HCT116 (cell line): ENCODE results near the gene SLC6A11. TPM values are rescaled to one million over a fixed set of nuclear protein-coding genes. Genes with fewer than 3 reads are reported as not detected.

ENCODE experiments used
- ATAC-seq: fragments of 200-7000 bp; cut with Tn5 transposase; 2 replicates; pipeline ENCODE4 v1.9.1; 2020; ENCODE audit warnings: mild to moderate bottlenecking, moderate library complexity
- BruUV-seq: library from RNA; stranded (reverse); fragments of 400-500 nt; replicated peaks from 2 replicates; lab custom pipeline; 2021; lab: Mats Ljungman, UMichigan
- CTCF ChIA-PET: fragments of 300-600 bp; sonication (Branson Sonifier 250); formaldehyde crosslinking; loops from one replicate; lab custom pipeline; 2021; ENCODE audit warnings: antibody characterized with exemption; lab: Charles Lee
- POLR2A ChIA-PET: fragments of 300-600, 350-600 bp; sonication (Branson Sonifier 250); formaldehyde crosslinking; loops from one replicate; lab custom pipeline; 2021; ENCODE audit warnings: antibody characterized with exemption; lab: Charles Lee
- RAD21 ChIA-PET, 2 experiments: fragments of 300-600 bp; sonication (Branson Sonifier 250); formaldehyde crosslinking; loops; one replicate each; lab custom pipeline; 2023; ENCODE audit warnings: low total read pairs in 2 of 2; ENCODE audit not compliant: uncharacterized antibody in 2 of 2, unreplicated experiment in 2 of 2, low non-redundant PET in 1 of 2; lab: Charles Lee
- DNase-seq: peaks from one replicate; pipeline ENCODE4 v3.0.0-alpha.2; 2010; ENCODE audit warnings: low read depth, low spot score
- H2AFZ ChIP-seq: fragments of 200-600 bp; shearing (Covaris generic), sonication (generic); 2 replicates; pipeline ENCODE4 v1.6.1; 2017; ENCODE audit warnings: low read depth, mixed run types, mixed read lengths, antibody characterized with exemption, low read length; ENCODE audit not compliant: poor library complexity, severe bottlenecking
- H3K27ac ChIP-seq: 2 replicates; pipeline ENCODE4 v1.5.1; 2012; ENCODE audit warnings: low read depth, low read length
- H3K27me3 ChIP-seq: fragments of 200-600 bp; sonication (generic); 2 replicates; pipeline ENCODE4 v1.6.1; 2016; ENCODE audit warnings: mixed run types, low read length, mixed read lengths; ENCODE audit not compliant: insufficient read depth
- H3K36me3 ChIP-seq, 2 experiments: fragments of 200-500 bp in 1 of 2; fragments of 200-600 bp in 1 of 2; sonication (Bioruptor generic) in 1 of 2; sonication (generic) in 1 of 2; 2 replicates each; pipeline versions ENCODE4 v1.5.1 to v1.6.1; 2014 to 2016; ENCODE audit warnings: low read length in 2 of 2, inconsistent platforms in 1 of 2, mixed read lengths in 1 of 2, mixed run types in 1 of 2; ENCODE audit not compliant: insufficient read depth in 2 of 2, control insufficient read depth in 1 of 2
- H3K4me1 ChIP-seq, 2 experiments: fragments of 200-600 bp in 1 of 2; sonication (generic) in 1 of 2; 2 replicates each; pipeline versions ENCODE4 v1.5.1 to v1.6.1; 2012 to 2017; ENCODE audit warnings: low read length in 2 of 2, inconsistent platforms in 1 of 2, mild to moderate bottlenecking in 1 of 2, mixed read lengths in 1 of 2, mixed run types in 1 of 2, moderate library complexity in 1 of 2; ENCODE audit not compliant: insufficient read depth in 2 of 2, control insufficient read depth in 1 of 2
- H3K4me2 ChIP-seq: fragments of 200-600 bp; sonication (generic); 2 replicates; pipeline ENCODE4 v1.6.1; 2017; ENCODE audit warnings: mixed run types, low read length, mixed read lengths
- H3K4me3 ChIP-seq, 2 experiments: fragments of 200-600 bp in 1 of 2; sonication (generic) in 1 of 2; replicated peaks in 1 of 2; 2 replicates each; pipeline ENCODE4 v1.5.1; 2011 to 2016; ENCODE audit warnings: low read length in 2 of 2, control low read depth in 1 of 2, low read depth in 1 of 2, mild to moderate bottlenecking in 1 of 2, mixed read lengths in 1 of 2, mixed run types in 1 of 2
- H3K79me2 ChIP-seq: fragments of 200-600 bp; sonication (generic); 2 replicates; pipeline ENCODE4 v1.6.1; 2017; ENCODE audit warnings: mild to moderate bottlenecking, mixed run types, low read length, moderate library complexity, mixed read lengths; ENCODE audit not compliant: insufficient read depth
- H3K9ac ChIP-seq: fragments of 200-600 bp; sonication (generic); 2 replicates; pipeline ENCODE4 v1.6.1; 2016; ENCODE audit warnings: low read length, mixed read lengths
- H3K9me2 ChIP-seq: fragments of 200-600 bp; sonication (generic), shearing (Covaris generic); 2 replicates; pipeline ENCODE4 v1.6.1; 2017; ENCODE audit warnings: mixed run types, mild to moderate bottlenecking, moderate library complexity; ENCODE audit not compliant: insufficient read depth
- H3K9me3 ChIP-seq, 2 experiments: fragments of 200-500 bp in 1 of 2; fragments of 200-600 bp in 1 of 2; sonication (Bioruptor generic) in 1 of 2; sonication (generic) in 1 of 2; 2 replicates each; pipeline ENCODE4 v1.6.1; 2014 to 2017; ENCODE audit warnings: low read length in 2 of 2, mixed read lengths in 2 of 2, inconsistent platforms in 1 of 2, low read depth in 1 of 2, mild to moderate bottlenecking in 1 of 2, mixed run types in 1 of 2, moderate library complexity in 1 of 2; ENCODE audit not compliant: control insufficient read depth in 1 of 2, insufficient read depth in 1 of 2
- H4K20me1 ChIP-seq: fragments of 200-600 bp; sonication (generic), shearing (Covaris generic); 2 replicates; pipeline ENCODE4 v1.6.1; 2017; ENCODE audit warnings: mixed run types, mild to moderate bottlenecking, moderate library complexity; ENCODE audit not compliant: insufficient read depth
- EGR1 ChIP-seq: IDR thresholded peaks from 2 replicates; pipeline ENCODE4 v1.6.1; 2012; ENCODE audit warnings: low read depth
- POLR2A ChIP-seq: IDR thresholded peaks from 2 replicates; pipeline ENCODE4 v1.7.0; 2011; ENCODE audit warnings: borderline replicate concordance; ENCODE audit not compliant: insufficient read depth, insufficient read length; ENCODE audit errors: extremely low read depth
- POLR2AphosphoS5 ChIP-seq: IDR thresholded peaks from 2 replicates; pipeline ENCODE4 v1.6.1; 2011; ENCODE audit warnings: mild to moderate bottlenecking, low read depth, low read length, moderate library complexity
- RAD21 ChIP-seq: IDR thresholded peaks from 2 replicates; pipeline ENCODE4 v1.6.1; 2012; ENCODE audit warnings: low read depth, mild to moderate bottlenecking
- SP1 ChIP-seq: IDR thresholded peaks from 2 replicates; pipeline ENCODE4 v1.6.1; 2012; ENCODE audit warnings: low read depth
- TCF7L2 ChIP-seq: IDR thresholded peaks from 2 replicates; pipeline ENCODE4 v1.7.0; 2011; ENCODE audit warnings: borderline replicate concordance, inconsistent platforms; ENCODE audit not compliant: insufficient read depth, insufficient read length; ENCODE audit errors: extremely low read depth
- ZNF274 ChIP-seq: fragments of 200-500 bp; sonication (Bioruptor generic); IDR thresholded peaks from 2 replicates; pipeline ENCODE4 v1.6.1; 2014; ENCODE audit warnings: mild to moderate bottlenecking, low read depth, low read length, inconsistent platforms
- intact Hi-C: fragments of 100-400 bp; cut with micrococcal nuclease; formaldehyde crosslinking; loops from 2 replicates; pipeline ENCODE4 v1.10.0; 2022
- total RNA-seq: library from RNA; stranded (reverse); gene quantifications from one replicate; pipeline ENCODE4 v1.2.1, GENCODE V29; 2021; ENCODE audit not compliant: unreplicated experiment
- TF ChIP-seq, protein P1 (sequence below): IDR thresholded peaks from 2 replicates; pipeline ENCODE4 v1.6.1; 2012
- TF ChIP-seq, protein P2 (sequence below): IDR thresholded peaks from 2 replicates; pipeline ENCODE4 v1.6.1; 2012; ENCODE audit warnings: low read depth
- TF ChIP-seq, protein P3 (sequence below): IDR thresholded peaks from 2 replicates; pipeline ENCODE4 v1.6.1; 2011; ENCODE audit warnings: mild to moderate bottlenecking, low read length, moderate library complexity; ENCODE audit not compliant: insufficient replicate concordance; ENCODE audit errors: extremely low read depth
- TF ChIP-seq, protein P4 (sequence below), 3 experiments: fragments of 200-600 bp in 1 of 3; sonication (generic) in 1 of 3; IDR thresholded peaks in 2 of 3; conservative IDR thresholded peaks in 1 of 3; 2 replicates each; pipeline ENCODE4 v1.5.1; 2012 to 2017; ENCODE audit warnings: low read depth in 2 of 3, low read length in 2 of 3, antibody characterized with exemption in 1 of 3, borderline replicate concordance in 1 of 3, control low read depth in 1 of 3, mild to moderate bottlenecking in 1 of 3, mixed read lengths in 1 of 3, mixed run types in 1 of 3, moderate library complexity in 1 of 3; ENCODE audit not compliant: insufficient read depth in 1 of 3
- TF ChIP-seq, protein P5 (sequence below): IDR thresholded peaks from 2 replicates; pipeline ENCODE4 v1.6.1; 2012

Gene SLC6A11
- total RNA-seq, 1 experiment from 2014 or later: not detected

DNA sequence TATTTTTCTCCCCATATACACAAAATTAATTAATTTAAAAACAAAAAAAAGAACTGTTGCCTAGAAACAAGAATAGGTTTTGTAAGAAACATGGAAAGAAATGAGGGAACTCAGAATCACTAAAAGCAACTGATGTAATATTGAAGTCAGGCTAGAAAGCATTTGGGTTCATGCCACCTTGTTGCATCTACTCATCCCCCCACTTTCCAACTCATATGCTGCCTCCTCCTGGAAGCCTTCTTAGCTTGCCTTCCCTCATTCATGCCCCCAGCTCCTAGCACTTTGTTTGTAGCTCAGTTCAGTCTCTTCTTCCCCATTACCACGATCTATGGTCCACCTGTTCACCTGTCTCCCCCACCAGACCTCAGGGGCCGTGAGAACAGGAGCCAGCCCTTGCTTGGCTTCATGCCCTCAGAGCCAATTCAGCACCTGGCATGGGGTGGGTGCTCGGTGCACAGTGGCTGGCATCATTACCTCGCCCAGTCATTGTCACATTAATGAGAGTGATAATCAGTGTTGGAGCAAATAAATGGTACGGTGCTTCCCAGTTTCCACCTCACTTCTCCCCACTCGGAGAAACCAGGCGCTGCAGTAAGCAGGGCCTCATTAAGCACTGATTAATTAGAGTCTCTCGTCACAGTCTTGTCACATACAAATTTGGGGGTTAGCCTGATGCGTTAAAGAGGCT, 114.1 kb downstream of the SLC6A11 start:
- Histone ChIP-seq H3K9ac (no peak overlapping the region), H3K9me3 (no peaks in the 10 kb centered on the region), H3K4me3 (no peak overlapping the region), H3K9me2 (no peaks in the 10 kb centered on the region), H3K79me2 (no peaks in the 10 kb centered on the region), H3K4me2 (no peak overlapping the region), H4K20me1 (no peaks in the 10 kb centered on the region), H3K4me1 (peaks cover 0 to 6% of the 10 kb centered on the region in 2 experiments; a peak in 1 of 4 replicates), H3K36me3 (no peaks in the 10 kb centered on the region), H2AFZ (no peak overlapping the region), H3K27me3 (peaks cover 7% of the 10 kb centered on the region; the same call in 1 of the 2 replicates), H3K27ac (no peak overlapping the region)
- intact Hi-C loops: no loop called here
- ATAC-seq (no peak), DNase-seq (no peak)
- POLR2A ChIA-PET: no interaction called here
- RAD21 ChIA-PET: no interaction called here
- CTCF ChIA-PET: no interaction called here
- no peak for TF ChIP-seq POLR2AphosphoS5
- TF ChIP-seq RAD21: no peak
- TF ChIP-seq, protein P1, sequence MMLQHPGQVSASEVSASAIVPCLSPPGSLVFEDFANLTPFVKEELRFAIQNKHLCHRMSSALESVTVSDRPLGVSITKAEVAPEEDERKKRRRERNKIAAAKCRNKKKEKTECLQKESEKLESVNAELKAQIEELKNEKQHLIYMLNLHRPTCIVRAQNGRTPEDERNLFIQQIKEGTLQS: no peak
- TF ChIP-seq TCF7L2: no peak
- TF ChIP-seq SP1: no peak
- TF ChIP-seq, protein P2, sequence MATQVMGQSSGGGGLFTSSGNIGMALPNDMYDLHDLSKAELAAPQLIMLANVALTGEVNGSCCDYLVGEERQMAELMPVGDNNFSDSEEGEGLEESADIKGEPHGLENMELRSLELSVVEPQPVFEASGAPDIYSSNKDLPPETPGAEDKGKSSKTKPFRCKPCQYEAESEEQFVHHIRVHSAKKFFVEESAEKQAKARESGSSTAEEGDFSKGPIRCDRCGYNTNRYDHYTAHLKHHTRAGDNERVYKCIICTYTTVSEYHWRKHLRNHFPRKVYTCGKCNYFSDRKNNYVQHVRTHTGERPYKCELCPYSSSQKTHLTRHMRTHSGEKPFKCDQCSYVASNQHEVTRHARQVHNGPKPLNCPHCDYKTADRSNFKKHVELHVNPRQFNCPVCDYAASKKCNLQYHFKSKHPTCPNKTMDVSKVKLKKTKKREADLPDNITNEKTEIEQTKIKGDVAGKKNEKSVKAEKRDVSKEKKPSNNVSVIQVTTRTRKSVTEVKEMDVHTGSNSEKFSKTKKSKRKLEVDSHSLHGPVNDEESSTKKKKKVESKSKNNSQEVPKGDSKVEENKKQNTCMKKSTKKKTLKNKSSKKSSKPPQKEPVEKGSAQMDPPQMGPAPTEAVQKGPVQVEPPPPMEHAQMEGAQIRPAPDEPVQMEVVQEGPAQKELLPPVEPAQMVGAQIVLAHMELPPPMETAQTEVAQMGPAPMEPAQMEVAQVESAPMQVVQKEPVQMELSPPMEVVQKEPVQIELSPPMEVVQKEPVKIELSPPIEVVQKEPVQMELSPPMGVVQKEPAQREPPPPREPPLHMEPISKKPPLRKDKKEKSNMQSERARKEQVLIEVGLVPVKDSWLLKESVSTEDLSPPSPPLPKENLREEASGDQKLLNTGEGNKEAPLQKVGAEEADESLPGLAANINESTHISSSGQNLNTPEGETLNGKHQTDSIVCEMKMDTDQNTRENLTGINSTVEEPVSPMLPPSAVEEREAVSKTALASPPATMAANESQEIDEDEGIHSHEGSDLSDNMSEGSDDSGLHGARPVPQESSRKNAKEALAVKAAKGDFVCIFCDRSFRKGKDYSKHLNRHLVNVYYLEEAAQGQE: no peak
- TF ChIP-seq POLR2A: no peak
- TF ChIP-seq, protein P3, sequence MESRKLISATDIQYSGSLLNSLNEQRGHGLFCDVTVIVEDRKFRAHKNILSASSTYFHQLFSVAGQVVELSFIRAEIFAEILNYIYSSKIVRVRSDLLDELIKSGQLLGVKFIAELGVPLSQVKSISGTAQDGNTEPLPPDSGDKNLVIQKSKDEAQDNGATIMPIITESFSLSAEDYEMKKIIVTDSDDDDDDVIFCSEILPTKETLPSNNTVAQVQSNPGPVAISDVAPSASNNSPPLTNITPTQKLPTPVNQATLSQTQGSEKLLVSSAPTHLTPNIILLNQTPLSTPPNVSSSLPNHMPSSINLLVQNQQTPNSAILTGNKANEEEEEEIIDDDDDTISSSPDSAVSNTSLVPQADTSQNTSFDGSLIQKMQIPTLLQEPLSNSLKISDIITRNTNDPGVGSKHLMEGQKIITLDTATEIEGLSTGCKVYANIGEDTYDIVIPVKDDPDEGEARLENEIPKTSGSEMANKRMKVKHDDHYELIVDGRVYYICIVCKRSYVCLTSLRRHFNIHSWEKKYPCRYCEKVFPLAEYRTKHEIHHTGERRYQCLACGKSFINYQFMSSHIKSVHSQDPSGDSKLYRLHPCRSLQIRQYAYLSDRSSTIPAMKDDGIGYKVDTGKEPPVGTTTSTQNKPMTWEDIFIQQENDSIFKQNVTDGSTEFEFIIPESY: no peak
- TF ChIP-seq, protein P4, sequence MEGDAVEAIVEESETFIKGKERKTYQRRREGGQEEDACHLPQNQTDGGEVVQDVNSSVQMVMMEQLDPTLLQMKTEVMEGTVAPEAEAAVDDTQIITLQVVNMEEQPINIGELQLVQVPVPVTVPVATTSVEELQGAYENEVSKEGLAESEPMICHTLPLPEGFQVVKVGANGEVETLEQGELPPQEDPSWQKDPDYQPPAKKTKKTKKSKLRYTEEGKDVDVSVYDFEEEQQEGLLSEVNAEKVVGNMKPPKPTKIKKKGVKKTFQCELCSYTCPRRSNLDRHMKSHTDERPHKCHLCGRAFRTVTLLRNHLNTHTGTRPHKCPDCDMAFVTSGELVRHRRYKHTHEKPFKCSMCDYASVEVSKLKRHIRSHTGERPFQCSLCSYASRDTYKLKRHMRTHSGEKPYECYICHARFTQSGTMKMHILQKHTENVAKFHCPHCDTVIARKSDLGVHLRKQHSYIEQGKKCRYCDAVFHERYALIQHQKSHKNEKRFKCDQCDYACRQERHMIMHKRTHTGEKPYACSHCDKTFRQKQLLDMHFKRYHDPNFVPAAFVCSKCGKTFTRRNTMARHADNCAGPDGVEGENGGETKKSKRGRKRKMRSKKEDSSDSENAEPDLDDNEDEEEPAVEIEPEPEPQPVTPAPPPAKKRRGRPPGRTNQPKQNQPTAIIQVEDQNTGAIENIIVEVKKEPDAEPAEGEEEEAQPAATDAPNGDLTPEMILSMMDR (IDR thresholded peaks at IDR 0.05 in 2 of 3, conservative IDR thresholded peaks at IDR 0.05 in 1 of 3; ENCODE audit: borderline replicate concordance in 1 of 3, insufficient read depth in 1 of 3, low read depth in 2 of 3, low read length in 2 of 3): no peak
- TF ChIP-seq ZNF274: no peak
- TF ChIP-seq EGR1: no peak
- TF ChIP-seq, protein P5, sequence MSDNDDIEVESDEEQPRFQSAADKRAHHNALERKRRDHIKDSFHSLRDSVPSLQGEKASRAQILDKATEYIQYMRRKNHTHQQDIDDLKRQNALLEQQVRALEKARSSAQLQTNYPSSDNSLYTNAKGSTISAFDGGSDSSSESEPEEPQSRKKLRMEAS: no peak
- BruUV-seq: no TSS peak
